SU-DHL-6 (cell line): ENCODE data around the gene ZMYND8.

Experiments used
- EZH2phosphoT487 ChIP-seq: fragments of 200-600 bp; sonication (generic), shearing (Covaris generic); conservative IDR thresholded peaks from 2 replicates; pipeline ENCODE4 v1.6.1; 2018; ENCODE audit warnings: mild to moderate bottlenecking, antibody characterized with exemption, low read length, moderate library complexity, mixed read lengths
- TF ChIP-seq, protein P1 (sequence below): fragments of 200-600 bp; sonication (generic); IDR thresholded peaks from one replicate; pipeline ENCODE4 v1.5.1; 2017; ENCODE audit warnings: antibody characterized with exemption, mild to moderate bottlenecking, low read length, moderate library complexity; ENCODE audit not compliant: insufficient read depth, poor library complexity, severe bottlenecking

DNA sequence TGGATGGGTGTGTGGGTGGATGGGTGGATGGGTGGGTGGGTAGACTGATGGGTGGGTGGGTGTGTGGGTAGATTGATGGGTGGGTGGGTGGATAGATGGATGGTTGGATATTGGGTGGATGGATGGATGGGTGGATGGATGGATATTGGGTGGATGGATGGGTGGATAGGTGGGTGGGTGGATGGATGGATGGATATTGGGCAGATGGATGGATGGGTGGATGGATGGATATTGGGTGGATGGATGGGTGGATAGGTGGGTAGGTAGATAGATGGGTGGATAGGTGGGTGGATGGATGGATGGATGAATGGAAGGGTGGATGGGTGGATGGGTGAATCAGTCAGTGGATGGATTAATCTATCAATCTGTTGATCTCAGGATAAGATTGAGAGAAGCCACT lies 177.2 kb downstream of the ZMYND8 start:
- TF ChIP-seq, protein P1, sequence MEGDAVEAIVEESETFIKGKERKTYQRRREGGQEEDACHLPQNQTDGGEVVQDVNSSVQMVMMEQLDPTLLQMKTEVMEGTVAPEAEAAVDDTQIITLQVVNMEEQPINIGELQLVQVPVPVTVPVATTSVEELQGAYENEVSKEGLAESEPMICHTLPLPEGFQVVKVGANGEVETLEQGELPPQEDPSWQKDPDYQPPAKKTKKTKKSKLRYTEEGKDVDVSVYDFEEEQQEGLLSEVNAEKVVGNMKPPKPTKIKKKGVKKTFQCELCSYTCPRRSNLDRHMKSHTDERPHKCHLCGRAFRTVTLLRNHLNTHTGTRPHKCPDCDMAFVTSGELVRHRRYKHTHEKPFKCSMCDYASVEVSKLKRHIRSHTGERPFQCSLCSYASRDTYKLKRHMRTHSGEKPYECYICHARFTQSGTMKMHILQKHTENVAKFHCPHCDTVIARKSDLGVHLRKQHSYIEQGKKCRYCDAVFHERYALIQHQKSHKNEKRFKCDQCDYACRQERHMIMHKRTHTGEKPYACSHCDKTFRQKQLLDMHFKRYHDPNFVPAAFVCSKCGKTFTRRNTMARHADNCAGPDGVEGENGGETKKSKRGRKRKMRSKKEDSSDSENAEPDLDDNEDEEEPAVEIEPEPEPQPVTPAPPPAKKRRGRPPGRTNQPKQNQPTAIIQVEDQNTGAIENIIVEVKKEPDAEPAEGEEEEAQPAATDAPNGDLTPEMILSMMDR: no peak
- no peak for TF ChIP-seq EZH2phosphoT487
